AG08395 (cell line): ENCODE measurements around the gene CFAP119.

Experiments
- DNase-seq: peaks from one replicate; pipeline ENCODE4 v3.0.0; 2012; ENCODE audit warnings: mixed read lengths, low spot score

The CFAP119 gene

GRCh38 chr16:30740364-30741251 is 21.3 kb downstream of the CFAP119 start:
- DNase-seq: peak; percentile 96

- DNase-seq: no peak
These were observed 22.6 kb downstream of the CFAP119 start for GRCh38 chr16:30738984-30739951.

- DNase-seq: no peak
These were observed 23.8 kb downstream of the CFAP119 start for GRCh38 chr16:30737794-30738648.

- DNase-seq: no peak
These were observed 24.7 kb downstream of the CFAP119 start for GRCh38 chr16:30736995-30737793.

- DNase-seq: no peak
These were observed 30.5 kb downstream of the CFAP119 start for GRCh38 chr16:30731411-30731810.

GRCh38 chr16:30728899-30729672 is 32.8 kb downstream of the CFAP119 start:
- DNase-seq: no peak

GRCh38 chr16:30728321-30728720 is 33.5 kb downstream of the CFAP119 start:
- DNase-seq: no peak

- DNase-seq: no peak
These were observed 36.5 kb downstream of the CFAP119 start for GRCh38 chr16:30725418-30725792.

- peak; percentile 58 for DNase-seq
These were observed 37.0 kb downstream of the CFAP119 start for GRCh38 chr16:30724641-30725417.

- no peak for DNase-seq
These were observed 38.0 kb downstream of the CFAP119 start for GRCh38 chr16:30723725-30724355.

- no peak for DNase-seq
These were observed 38.9 kb downstream of the CFAP119 start for GRCh38 chr16:30722916-30723315.

- no peak for DNase-seq
These were observed 39.4 kb downstream of the CFAP119 start for GRCh38 chr16:30722443-30722842.

GRCh38 chr16:30721606-30722005 is 40.3 kb downstream of the CFAP119 start:
- no peak for DNase-seq

GRCh38 chr16:30721167-30721566 is 40.7 kb downstream of the CFAP119 start:
- DNase-seq: no peak

- DNase-seq: no peak
These were observed 41.2 kb downstream of the CFAP119 start for GRCh38 chr16:30720694-30721093.

- no peak for DNase-seq
These were observed 41.8 kb downstream of the CFAP119 start for GRCh38 chr16:30720086-30720485.

- DNase-seq: no peak
These were observed 46.0 kb downstream of the CFAP119 start for GRCh38 chr16:30715750-30716445.

GRCh38 chr16:30711712-30712111 is 50.1 kb downstream of the CFAP119 start:
- DNase-seq: no peak
